MCF 10A (cell line): ENCODE results near the gene MOV10. TPM values are rescaled to one million over a fixed set of nuclear protein-coding genes. Genes with fewer than 3 reads are reported as not detected.

Experiments
- BruUV-seq: library from RNA; stranded (reverse); fragments of 400-500 nt; replicated peaks from 2 replicates; lab custom pipeline; 2021; lab: Mats Ljungman, UMichigan
- CTCF ChIA-PET: fragments of 300-600 bp; sonication (Branson Sonifier 250); formaldehyde crosslinking; extraction: SDS; loops from one replicate; lab custom pipeline; 2021; ENCODE audit warnings: antibody characterized with exemption, inconsistent platforms; lab: Yijun Ruan, JAX
- POLR2A ChIA-PET: fragments of 300-600, 350-650 bp; sonication (Branson Sonifier 250); formaldehyde crosslinking; extraction: SDS; loops from one replicate; lab custom pipeline; 2020; ENCODE audit warnings: antibody characterized with exemption, inconsistent platforms; lab: Yijun Ruan, JAX
- DNase-seq: peaks from one replicate; pipeline ENCODE4 v3.0.0-alpha.2; 2018; ENCODE audit not compliant: unreplicated experiment
- H3K27ac Mint-ChIP-seq: one replicate; pipeline ENCODE4 v1.8.0; 2022; ENCODE audit warnings: mild to moderate bottlenecking, low read depth, mixed read lengths; ENCODE audit not compliant: unreplicated experiment
- H3K27me3 Mint-ChIP-seq: one replicate; pipeline ENCODE4 v1.8.0; 2022; ENCODE audit warnings: mixed read lengths; ENCODE audit not compliant: insufficient read depth, unreplicated experiment
- H3K36me3 Mint-ChIP-seq: one replicate; pipeline ENCODE4 v1.8.0; 2022; ENCODE audit warnings: mild to moderate bottlenecking, moderate library complexity, mixed read lengths; ENCODE audit not compliant: insufficient read depth, unreplicated experiment
- H3K4me1 Mint-ChIP-seq: one replicate; pipeline ENCODE4 v1.8.0; 2022; ENCODE audit warnings: mixed read lengths; ENCODE audit not compliant: insufficient read depth, unreplicated experiment
- H3K4me3 Mint-ChIP-seq: one replicate; pipeline ENCODE4 v1.8.0; 2022; ENCODE audit warnings: mild to moderate bottlenecking, moderate library complexity, mixed read lengths; ENCODE audit not compliant: unreplicated experiment
- H3K9me3 Mint-ChIP-seq: one replicate; pipeline ENCODE4 v1.8.0; 2022; ENCODE audit warnings: mixed read lengths; ENCODE audit not compliant: unreplicated experiment
- CTCF ChIP-seq: fragments of 200-600 bp; IDR thresholded peaks from one replicate; pipeline ENCODE4 v1.8.0; 2022; ENCODE audit warnings: antibody characterized with exemption, mild to moderate bottlenecking; ENCODE audit not compliant: unreplicated experiment
- intact Hi-C: fragments of 100-400 bp; cut with micrococcal nuclease; formaldehyde crosslinking; loops from 2 replicates; pipeline ENCODE4 v1.14.1; 2022
- total RNA-seq: library from RNA; stranded (reverse); gene quantifications from 2 replicates; pipeline ENCODE4 v1.2.3, GENCODE V29; 2022

Gene MOV10
- total RNA-seq, 1 experiment from 2014 or later = 55.6 TPM

DNA sequence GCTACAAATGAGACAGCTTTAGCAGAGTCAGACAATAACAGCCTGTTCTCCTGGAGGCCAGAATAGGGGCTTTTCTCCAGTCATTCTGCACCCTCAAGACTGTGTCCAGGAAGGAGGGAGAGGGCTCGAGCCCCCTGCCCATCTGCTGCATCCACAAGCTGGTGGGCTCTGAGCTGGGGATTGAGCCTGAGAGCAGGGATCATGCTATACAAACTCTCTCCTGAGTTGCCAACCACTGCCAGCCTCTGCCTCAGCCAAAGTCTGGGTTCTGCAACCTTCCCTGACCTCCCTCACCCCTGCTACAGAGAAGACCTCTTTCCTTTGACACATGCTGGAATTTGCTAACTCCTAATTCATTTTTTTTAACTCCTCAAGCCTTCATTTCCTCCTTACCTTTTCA lies 55.5 kb downstream of the MOV10 start:
- intact Hi-C loops = no loop called here
- H3K4me3 Mint-ChIP-seq = no peak overlapping the region
- no peaks in the 10 kb centered on the region for H3K27me3 Mint-ChIP-seq
- H3K27ac Mint-ChIP-seq = no peak overlapping the region
- ChIA-PET POLR2A (interaction anchor here (1.4 kb wide), 1 partner anchor 32 kb away, joined by 4 read pairs; no protein-coding TSS in a partner anchor), CTCF (interaction anchor here (0.7 to 5.2 kb wide), 4 partner anchors 11 to 394 kb away, joined by 4 to 45 read pairs (median 24); partner anchors contain the start of gene PPM1J)
- no TSS peak for BruUV-seq
- no peak for TF ChIP-seq CTCF
- no peaks in the 10 kb centered on the region for H3K9me3 Mint-ChIP-seq
- H3K4me1 Mint-ChIP-seq = no peaks in the 10 kb centered on the region
- H3K36me3 Mint-ChIP-seq = no peaks in the 10 kb centered on the region
- DNase-seq = no peak

DNA sequence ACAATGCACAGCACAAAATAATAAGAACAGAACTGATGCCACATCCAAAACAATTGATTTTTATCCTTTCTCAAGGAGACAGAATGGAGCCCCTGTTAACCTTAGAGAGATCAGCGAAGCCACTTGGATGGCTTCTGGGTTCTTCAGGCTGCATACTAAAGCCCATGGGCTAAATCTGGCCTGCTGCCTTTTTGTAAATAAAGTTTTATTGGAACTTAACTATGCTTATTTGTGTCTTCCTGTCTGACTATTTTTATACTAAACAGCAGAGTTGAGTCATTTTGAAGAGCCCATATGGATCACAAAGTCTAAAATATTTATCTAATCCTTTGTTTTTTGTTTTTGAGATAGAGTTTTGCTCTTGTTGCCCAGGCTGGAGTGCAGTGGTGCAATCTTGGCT lies 57.0 kb downstream of the MOV10 start:
- Mint-ChIP-seq H3K36me3 (no peaks in the 10 kb centered on the region), H3K27me3 (no peaks in the 10 kb centered on the region), H3K9me3 (no peaks in the 10 kb centered on the region), H3K27ac (no peak overlapping the region), H3K4me1 (no peaks in the 10 kb centered on the region), H3K4me3 (no peak overlapping the region)
- ChIA-PET CTCF (interaction anchor here (0.8 to 5.2 kb wide), 5 partner anchors 10 to 76 kb away, joined by 3 to 45 read pairs (median 21); partner anchors contain the start of gene PPM1J), POLR2A (no interaction called here)
- no peak for TF ChIP-seq CTCF
- no TSS peak for BruUV-seq
- no peak for DNase-seq
- intact Hi-C loops = no loop called here

- no peak for TF ChIP-seq CTCF
- DNase-seq = peak; percentile 64
- no peaks in the 10 kb centered on the region for H3K9me3 Mint-ChIP-seq
- intact Hi-C loops = no loop called here
- no peak overlapping the region for H3K4me3 Mint-ChIP-seq
- H3K27me3 Mint-ChIP-seq = no peaks in the 10 kb centered on the region
- no TSS peak for BruUV-seq
- ChIA-PET CTCF (interaction anchor here (1.0 to 4.6 kb wide), 4 partner anchors 20 to 337 kb away, joined by 3 to 36 read pairs (median 5); partner anchors contain the start of gene LRIG2), POLR2A (interaction anchor here (0.7 to 2.4 kb wide), 2 partner anchors 27 to 449 kb away, joined by 3 to 17 read pairs; no protein-coding TSS in a partner anchor)
- no peaks in the 10 kb centered on the region for H3K36me3 Mint-ChIP-seq
- peak overlapping the region; percentile 49 for H3K27ac Mint-ChIP-seq
- no peaks in the 10 kb centered on the region for H3K4me1 Mint-ChIP-seq
Measured at GRCh38 chr1:112735752-112736151, 61.3 kb downstream of the MOV10 start.

DNA sequence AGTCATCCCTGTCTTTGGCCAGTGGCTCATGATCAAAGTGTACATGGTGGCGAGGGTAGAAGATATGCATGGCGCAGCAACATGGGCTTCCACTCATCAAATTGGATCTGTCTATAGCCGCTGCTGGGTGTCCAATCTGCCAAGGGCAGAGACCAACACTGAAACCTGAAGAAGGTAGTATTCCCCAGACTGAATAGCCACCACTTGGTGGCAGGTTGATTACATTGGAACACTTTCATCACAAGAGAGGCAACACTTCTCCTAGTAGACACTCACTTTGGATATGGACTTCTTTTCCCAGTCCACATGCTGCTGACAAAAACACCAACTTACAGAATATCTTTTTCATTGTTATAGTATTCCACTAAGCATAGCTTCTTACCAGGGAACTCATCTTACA lies 63.1 kb downstream of the MOV10 start:
- Mint-ChIP-seq H3K36me3 (no peaks in the 10 kb centered on the region), H3K27ac (no peak overlapping the region), H3K27me3 (no peaks in the 10 kb centered on the region), H3K4me1 (no peaks in the 10 kb centered on the region), H3K9me3 (no peaks in the 10 kb centered on the region), H3K4me3 (no peak overlapping the region)
- ChIA-PET POLR2A (interaction anchor here (1.3 kb wide), 1 partner anchor 26 kb away, joined by 3 read pairs; no protein-coding TSS in a partner anchor), CTCF (interaction anchor here (0.5 to 1.6 kb wide), 5 partner anchors 21 to 244 kb away, joined by 3 to 7 read pairs (median 3); no protein-coding TSS in a partner anchor)
- DNase-seq = no peak
- TF ChIP-seq CTCF = no peak
- intact Hi-C loops = no loop called here
- BruUV-seq = no TSS peak
